Sigmoid colon (tissue), 4 donors: ENCODE data around the gene PDK1.

Experiments used
- CTCF ChIP-seq, 4 experiments: fragments of 450-650 bp in 3 of 4; fragments of 200-600 bp in 1 of 4; IDR thresholded peaks; one replicate each; pipeline ENCODE4 v1.5.1; 2016 to 2019; ENCODE audit warnings: antibody characterized with exemption in 4 of 4, mild to moderate bottlenecking in 3 of 4, moderate library complexity in 2 of 4
- EP300 ChIP-seq, 4 donors: sonication (generic); formaldehyde crosslinking; IDR thresholded peaks; one replicate each; pipeline ENCODE4 v1.6.1; 2017; ENCODE audit warnings: antibody characterized with exemption in 4 of 4
- POLR2A ChIP-seq, 2 donors: fragments of 450-650 bp; IDR thresholded peaks; one replicate each; pipeline ENCODE4 v1.6.1; 2016; ENCODE audit warnings: antibody characterized with exemption in 2 of 2, mild to moderate bottlenecking in 2 of 2, moderate library complexity in 2 of 2
- POLR2AphosphoS5 ChIP-seq, 4 donors: sonication (generic); formaldehyde crosslinking; IDR thresholded peaks; one replicate each; pipeline ENCODE4 v1.6.1; 2017; ENCODE audit warnings: antibody characterized with exemption in 4 of 4

- no peak for TF ChIP-seq CTCF (IDR thresholded peaks at IDR 0.05)
- TF ChIP-seq EP300 (IDR thresholded peaks at IDR 0.05): no peak
- no peak for TF ChIP-seq POLR2A (IDR thresholded peaks at IDR 0.05)
- TF ChIP-seq POLR2AphosphoS5 (IDR thresholded peaks at IDR 0.05): no peak
Measured at GRCh38 chr2:172588931-172589330, 33.0 kb downstream of the PDK1 start.
